HEK293 (cell line): Measurements from ENCODE around the gene USP31.

ENCODE experiments used
- ELK4 ChIP-seq: IDR thresholded peaks from 2 replicates; pipeline ENCODE4 v1.6.1; 2011; ENCODE audit warnings: mild to moderate bottlenecking, low read depth, low read length, borderline replicate concordance
- GLI4 ChIP-seq: fragments of 450-650 bp; formaldehyde crosslinking; IDR thresholded peaks from 2 replicates; pipeline ENCODE4 v1.5.1; 2016; ENCODE audit warnings: missing biosample characterization, missing genetic modification characterization
- GLIS2 ChIP-seq: fragments of 450-650 bp; formaldehyde crosslinking; IDR thresholded peaks from 2 replicates; pipeline ENCODE4 v1.5.1; 2016; ENCODE audit warnings: missing biosample characterization, missing genetic modification characterization
- KLF10 ChIP-seq: fragments of 450-650 bp; IDR thresholded peaks from 2 replicates; pipeline ENCODE4 v1.5.1; 2018; ENCODE audit warnings: missing biosample characterization, mild to moderate bottlenecking, missing genetic modification characterization
- MEIS1 ChIP-seq: sonication (generic); formaldehyde crosslinking; IDR thresholded peaks from 2 replicates; pipeline ENCODE4 v1.8.1; 2022; ENCODE audit warnings: missing genetic modification reagents, mild to moderate bottlenecking, borderline replicate concordance
- OSR2 ChIP-seq: fragments of 450-650 bp; formaldehyde crosslinking; IDR thresholded peaks from 2 replicates; pipeline ENCODE4 v1.5.1; 2016; ENCODE audit warnings: missing biosample characterization, missing genetic modification characterization
- PATZ1 ChIP-seq: fragments of 450-650 bp; formaldehyde crosslinking; IDR thresholded peaks from 2 replicates; pipeline ENCODE4 v1.5.1; 2016; ENCODE audit warnings: missing biosample characterization, missing genetic modification characterization
- PRDM2 ChIP-seq: fragments of 450-650 bp; formaldehyde crosslinking; IDR thresholded peaks from 2 replicates; pipeline ENCODE4 v1.5.1; 2016; ENCODE audit warnings: missing biosample characterization, missing genetic modification characterization, borderline replicate concordance
- PRDM6 ChIP-seq: fragments of 450-650 bp; formaldehyde crosslinking; IDR thresholded peaks from 2 replicates; pipeline ENCODE4 v1.5.1; 2017; ENCODE audit warnings: missing biosample characterization, missing genetic modification characterization
- RBAK ChIP-seq: fragments of 450-650 bp; formaldehyde crosslinking; IDR thresholded peaks from 2 replicates; pipeline ENCODE4 v1.5.1; 2016; ENCODE audit warnings: missing biosample characterization, missing genetic modification characterization
- SCRT1 ChIP-seq: fragments of 450-650 bp; formaldehyde crosslinking; IDR thresholded peaks from 2 replicates; pipeline ENCODE4 v1.5.1; 2016; ENCODE audit warnings: missing biosample characterization, missing genetic modification characterization, borderline replicate concordance
- ZBTB20 ChIP-seq: fragments of 450-650 bp; formaldehyde crosslinking; IDR thresholded peaks from 2 replicates; pipeline ENCODE4 v1.5.1; 2016; ENCODE audit warnings: missing biosample characterization, missing genetic modification characterization
- ZEB2 ChIP-seq: fragments of 450-650 bp; formaldehyde crosslinking; IDR thresholded peaks from 2 replicates; pipeline ENCODE4 v1.5.1; 2016; ENCODE audit warnings: missing biosample characterization, missing genetic modification characterization
- ZFP41 ChIP-seq: fragments of 450-650 bp; formaldehyde crosslinking; IDR thresholded peaks from 2 replicates; pipeline ENCODE4 v1.5.1; 2016; ENCODE audit warnings: missing biosample characterization, missing genetic modification characterization, borderline replicate concordance
- ZIC2 ChIP-seq: fragments of 450-650 bp; formaldehyde crosslinking; IDR thresholded peaks from 2 replicates; pipeline ENCODE4 v1.5.1; 2016; ENCODE audit warnings: missing biosample characterization, missing genetic modification characterization
- ZNF112 ChIP-seq: fragments of 450-650 bp; formaldehyde crosslinking; IDR thresholded peaks from 2 replicates; pipeline ENCODE4 v1.5.0; 2017; ENCODE audit warnings: missing biosample characterization, missing genetic modification characterization
- ZNF132 ChIP-seq: fragments of 450-650 bp; formaldehyde crosslinking; IDR thresholded peaks from 2 replicates; pipeline ENCODE4 v1.5.1; 2017; ENCODE audit warnings: missing biosample characterization, missing genetic modification characterization, borderline replicate concordance
- ZNF16 ChIP-seq: fragments of 450-650 bp; formaldehyde crosslinking; IDR thresholded peaks from 2 replicates; pipeline ENCODE4 v1.5.1; 2016; ENCODE audit warnings: low read depth, missing biosample characterization, missing genetic modification characterization
- ZNF2 ChIP-seq: fragments of 450-650 bp; formaldehyde crosslinking; IDR thresholded peaks from 2 replicates; pipeline ENCODE4 v1.5.1; 2016; ENCODE audit warnings: missing biosample characterization, missing genetic modification characterization
- ZNF302 ChIP-seq: fragments of 450-650 bp; formaldehyde crosslinking; IDR thresholded peaks from 2 replicates; pipeline ENCODE4 v1.5.1; 2016; ENCODE audit warnings: missing biosample characterization, missing genetic modification characterization, low read depth
- ZNF354C ChIP-seq: fragments of 450-650 bp; formaldehyde crosslinking; IDR thresholded peaks from 2 replicates; pipeline ENCODE4 v1.5.1; 2016; ENCODE audit warnings: missing biosample characterization, missing genetic modification characterization, low read depth, borderline replicate concordance
- ZNF426 ChIP-seq: fragments of 450-650 bp; formaldehyde crosslinking; IDR thresholded peaks from 2 replicates; pipeline ENCODE4 v1.5.1; 2017; ENCODE audit warnings: missing biosample characterization, missing genetic modification characterization, mild to moderate bottlenecking, inconsistent platforms, moderate library complexity
- ZNF549 ChIP-seq: fragments of 450-650 bp; IDR thresholded peaks from 2 replicates; pipeline ENCODE4 v1.5.1; 2018; ENCODE audit warnings: missing biosample characterization, missing genetic modification characterization, mild to moderate bottlenecking, inconsistent platforms, moderate library complexity
- ZNF558 ChIP-seq: fragments of 450-650 bp; formaldehyde crosslinking; IDR thresholded peaks from 2 replicates; pipeline ENCODE4 v1.5.1; 2016; ENCODE audit warnings: missing biosample characterization, missing genetic modification characterization
- ZNF600 ChIP-seq: fragments of 450-650 bp; formaldehyde crosslinking; IDR thresholded peaks from 2 replicates; pipeline ENCODE4 v1.5.1; 2016; ENCODE audit warnings: missing biosample characterization, missing genetic modification characterization
- ZNF621 ChIP-seq: fragments of 450-650 bp; formaldehyde crosslinking; IDR thresholded peaks from 2 replicates; pipeline ENCODE4 v1.5.1; 2017; ENCODE audit warnings: missing biosample characterization, missing genetic modification characterization
- ZNF654 ChIP-seq: fragments of 450-650 bp; formaldehyde crosslinking; IDR thresholded peaks from 2 replicates; pipeline ENCODE4 v1.5.1; 2016; ENCODE audit warnings: low read depth, missing biosample characterization, missing genetic modification characterization
- ZNF660 ChIP-seq: fragments of 450-650 bp; IDR thresholded peaks from 2 replicates; pipeline ENCODE4 v1.5.1; 2018; ENCODE audit warnings: missing biosample characterization, mild to moderate bottlenecking, missing genetic modification characterization
- ZNF791 ChIP-seq: fragments of 450-650 bp; formaldehyde crosslinking; IDR thresholded peaks from 2 replicates; pipeline ENCODE4 v1.5.1; 2016; ENCODE audit warnings: missing biosample characterization, missing genetic modification characterization
- ZXDB ChIP-seq: fragments of 450-650 bp; formaldehyde crosslinking; IDR thresholded peaks from 2 replicates; pipeline ENCODE4 v1.5.1; 2016; ENCODE audit warnings: missing biosample characterization, missing genetic modification characterization

USP31 gene

GRCh38 chr16:23146877-23147601 lies 2.2 kb downstream of the USP31 start (continued):
- TF ChIP-seq PRDM2 (tag by site-specific recombination) (no peak), ZNF654 (tag by site-specific recombination) (no peak), ZNF791 (tag by site-specific recombination) (no peak), OSR2 (tag by site-specific recombination) (peak; percentile 46), ZNF354C (tag by site-specific recombination) (no peak), ZNF621 (tag by site-specific recombination) (no peak), ZNF302 (tag by site-specific recombination) (no peak), GLIS2 (tag by site-specific recombination) (peak; percentile 33; the same call in 1 of the 2 replicates), ZNF112 (no peak), ZNF660 (no peak), ZNF558 (tag by site-specific recombination) (no peak), ZNF16 (no peak), ZEB2 (tag by site-specific recombination) (peak; percentile 42; the same call in 1 of the 2 replicates), ZFP41 (tag by site-specific recombination) (no peak), MEIS1 (CRISPR knock-in tag) (no peak), ZNF132 (tag by site-specific recombination) (no peak), RBAK (tag by site-specific recombination) (no peak), SCRT1 (tag by site-specific recombination) (no peak), KLF10 (tag by site-specific recombination) (no peak), GLI4 (tag by site-specific recombination) (peak; percentile 33; the same call in 1 of the 2 replicates), ZNF2 (peak; percentile 69; the same call in 1 of the 2 replicates), ZXDB (tag by site-specific recombination) (peak; percentile 39; the same call in 1 of the 2 replicates), ZNF600 (tag by site-specific recombination) (0 out of 2 replicates have a peak, but pooled peaks have one; percentile 39), ZNF426 (tag by site-specific recombination) (no peak), ZNF549 (no peak), ZBTB20 (tag by site-specific recombination) (peak; percentile 82), ELK4 (no peak), ZIC2 (tag by site-specific recombination) (peak; percentile 79), PRDM6 (tag by site-specific recombination) (peak; percentile 82), PATZ1 (peak; percentile 69)
